DMS114 treated with DMSO at 0.1 percent for 48 hours (cell line): Measurements from ENCODE around the gene RBM38.

ENCODE experiments used
- DNase-seq: peaks from one replicate; lab custom pipeline; 2025; ENCODE audit not compliant: unreplicated experiment; lab: John Stamatoyannopoulos, UW

Gene RBM38

DNA sequence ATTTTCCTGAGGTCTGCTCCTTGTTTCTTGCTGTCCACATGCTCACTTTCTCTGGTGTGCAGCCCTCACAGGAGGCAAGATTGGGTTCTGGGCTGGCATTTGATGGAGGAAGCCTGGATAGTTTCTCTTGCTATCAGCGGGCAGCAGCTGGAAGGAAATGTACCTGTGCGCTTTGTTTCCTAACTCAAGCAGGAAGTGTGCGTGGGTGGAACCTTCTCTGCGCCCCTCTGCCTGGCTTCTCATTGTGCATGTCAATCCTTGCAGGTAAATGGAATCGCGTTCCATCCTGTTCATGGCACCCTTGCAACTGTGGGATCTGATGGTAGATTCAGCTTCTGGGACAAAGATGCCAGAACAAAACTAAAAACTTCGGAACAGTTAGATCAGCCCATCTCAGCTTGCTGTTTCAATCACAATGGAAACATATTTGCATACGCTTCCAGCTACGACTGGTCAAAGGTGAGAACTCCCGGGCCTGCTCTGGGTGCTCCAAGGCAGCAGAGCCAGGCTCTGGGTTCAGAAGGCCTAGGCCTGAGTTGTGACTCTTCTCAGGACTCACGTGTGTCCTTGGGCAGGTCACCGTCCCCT is 16.8 kb upstream of the RBM38 start:
- DNase-seq = no peak

- no peak for DNase-seq
Observed at GRCh38 chr20:57374931-57375651, 16.1 kb upstream of the RBM38 start.

DNA sequence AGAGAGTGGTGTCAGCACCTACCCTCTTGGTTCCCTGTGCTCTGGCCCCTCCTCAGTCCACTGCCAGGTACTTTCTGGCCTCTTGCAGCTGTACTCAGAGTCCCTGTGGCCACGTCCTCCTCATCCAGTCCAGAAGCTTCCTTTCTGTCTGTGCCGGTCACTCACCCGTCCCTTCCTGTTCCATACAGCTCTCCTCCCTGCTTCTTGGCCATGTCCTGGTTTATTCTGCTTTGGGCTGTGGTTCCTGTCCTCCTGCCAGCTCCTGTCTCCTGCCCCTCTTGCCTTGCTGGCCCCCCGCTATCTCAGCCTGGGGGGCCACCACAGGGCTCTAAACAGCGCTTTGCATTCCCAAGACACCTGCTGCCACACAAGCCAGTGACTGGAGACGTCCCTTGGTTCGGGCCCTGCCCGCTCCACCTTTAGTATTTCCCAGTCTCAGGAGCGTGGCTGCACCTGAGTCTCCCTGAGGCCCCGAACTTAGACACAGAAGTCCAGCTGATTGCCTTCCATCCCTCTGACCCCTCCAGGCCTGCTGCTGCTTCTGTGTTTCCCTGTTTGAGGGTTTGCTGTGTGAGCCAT is 15.5 kb upstream of the RBM38 start:
- no peak for DNase-seq

- DNase-seq = no peak
Observed at GRCh38 chr20:57377350-57377749, 13.8 kb upstream of the RBM38 start.

GRCh38 chr20:57378107-57378506 is 13.1 kb upstream of the RBM38 start:
- no peak for DNase-seq

DNA sequence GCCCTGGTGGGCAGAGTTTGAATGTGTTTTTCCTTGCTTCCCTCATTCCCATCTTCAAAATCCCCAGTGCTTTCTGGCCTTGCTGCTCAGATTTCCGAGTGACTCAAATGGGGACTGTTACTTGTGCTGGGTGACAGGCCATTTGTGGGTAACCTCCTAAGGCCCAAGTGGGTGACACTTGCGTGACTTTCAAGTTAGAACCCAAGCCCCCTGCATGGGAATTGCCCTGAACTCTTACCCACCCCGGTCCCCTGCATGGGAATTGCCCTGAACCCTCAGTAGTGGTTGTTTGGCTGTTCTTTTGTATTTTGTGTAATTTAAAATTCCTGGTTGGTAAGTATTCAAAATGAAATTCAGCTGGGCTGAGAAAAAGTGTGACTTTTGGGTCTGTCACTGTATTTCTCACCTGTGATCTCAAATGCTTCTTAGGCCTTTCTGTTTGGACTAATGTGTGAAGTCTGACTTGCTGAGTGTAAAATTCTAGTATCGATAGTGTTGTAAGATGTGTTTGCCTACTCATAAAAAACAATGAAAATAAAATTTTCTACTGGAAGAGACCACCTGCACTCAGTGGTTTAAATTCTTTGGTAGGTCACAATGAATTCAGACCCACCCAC is 12.4 kb upstream of the RBM38 start:
- no peak for DNase-seq

DNA sequence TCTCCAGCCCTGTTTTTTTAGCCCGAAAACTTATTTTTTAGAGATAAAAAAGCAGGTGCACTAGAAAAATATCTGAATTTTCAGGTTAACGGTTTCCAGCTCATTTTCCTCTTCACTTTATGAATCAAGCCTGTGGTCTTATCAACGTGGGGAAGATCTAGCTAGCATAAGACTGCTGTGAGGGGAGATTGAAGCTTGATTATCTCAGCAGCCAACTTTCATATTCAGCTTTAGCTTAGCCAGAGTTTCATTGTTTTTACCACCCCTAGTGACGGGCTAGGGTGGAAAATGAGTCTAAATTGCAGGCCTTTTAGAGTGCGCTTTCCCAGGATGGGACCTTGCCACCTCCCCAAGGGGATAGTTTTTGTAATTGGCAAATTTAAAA is 11.9 kb upstream of the RBM38 start:
- no peak for DNase-seq

DNA sequence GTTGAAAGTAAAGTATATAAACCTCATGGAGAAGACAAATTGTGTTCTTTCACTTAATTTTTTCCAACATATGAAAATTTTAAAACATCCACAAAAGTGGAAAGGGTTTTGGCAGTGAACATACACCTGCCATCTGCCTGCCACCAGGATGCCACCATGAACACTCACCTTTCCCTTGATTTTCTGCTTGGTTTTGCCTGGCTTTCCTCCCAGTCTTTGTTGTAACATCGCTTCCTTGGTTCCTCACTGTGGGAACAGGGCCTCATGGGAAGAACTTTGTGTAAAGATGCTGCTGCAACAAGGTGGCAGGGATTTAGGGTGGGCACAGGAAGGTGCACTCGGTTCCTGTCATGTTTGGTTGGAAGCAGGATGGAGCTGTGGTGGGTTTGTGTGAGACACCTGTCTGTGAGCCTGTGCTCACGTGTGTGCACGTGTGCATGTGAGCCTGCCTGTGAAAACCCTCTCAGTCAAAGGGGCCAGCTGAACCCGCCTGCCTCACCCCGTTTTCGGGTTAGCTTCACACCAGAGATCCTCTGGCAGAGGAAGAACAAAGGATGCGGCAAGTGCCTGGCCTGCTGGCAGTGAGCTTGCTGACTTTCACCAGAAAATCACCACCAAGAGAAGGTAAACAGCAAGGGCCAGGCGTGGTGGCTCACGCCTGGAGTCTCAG is 11.0 kb upstream of the RBM38 start:
- DNase-seq = no peak

DNA sequence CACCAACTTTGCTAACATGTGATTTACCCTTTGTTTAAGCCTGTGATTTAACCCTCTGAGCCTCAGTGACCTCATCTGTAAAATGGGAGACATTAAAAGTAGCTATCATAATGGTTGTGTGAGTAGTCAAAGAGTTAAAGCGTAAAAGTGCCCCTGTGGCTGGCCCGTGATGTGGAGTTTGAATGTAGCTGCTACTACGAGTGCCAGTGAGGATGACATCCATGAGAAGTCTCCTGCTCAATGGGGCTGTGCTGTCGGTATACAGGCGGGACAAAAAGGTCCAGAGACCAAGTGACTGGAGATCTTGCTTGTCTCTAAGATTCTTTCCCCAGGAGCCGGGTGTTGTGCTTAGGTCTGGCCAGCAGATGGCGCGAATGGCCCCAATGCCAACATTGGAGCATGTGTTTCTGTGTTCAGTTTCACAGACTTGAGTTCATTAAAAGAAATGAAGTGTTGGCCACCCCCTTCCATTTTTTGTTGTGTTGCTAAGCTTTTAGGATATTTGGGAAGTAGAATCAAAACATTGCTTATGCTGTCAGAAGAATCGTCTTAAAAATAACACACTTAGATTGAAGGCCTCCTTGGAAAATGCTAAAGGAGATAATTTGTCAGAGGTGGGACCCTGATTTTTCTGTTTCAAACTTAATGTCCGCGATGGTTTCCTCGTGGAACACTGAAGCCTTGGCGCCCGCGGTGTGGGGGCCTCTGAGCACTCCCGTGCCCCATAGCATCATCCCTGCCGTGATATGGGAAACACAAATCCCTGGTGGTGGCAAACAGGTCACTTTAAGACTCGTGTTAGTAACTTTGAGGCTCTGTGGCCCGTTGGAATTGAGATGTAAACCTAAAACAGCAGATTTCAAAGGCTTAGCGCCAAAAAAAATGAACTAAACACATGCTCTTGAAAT is 9.3 kb upstream of the RBM38 start:
- peak; percentile 59 for DNase-seq

- DNase-seq = no peak
Observed at GRCh38 chr20:57382516-57382915, 8.7 kb upstream of the RBM38 start.

DNA sequence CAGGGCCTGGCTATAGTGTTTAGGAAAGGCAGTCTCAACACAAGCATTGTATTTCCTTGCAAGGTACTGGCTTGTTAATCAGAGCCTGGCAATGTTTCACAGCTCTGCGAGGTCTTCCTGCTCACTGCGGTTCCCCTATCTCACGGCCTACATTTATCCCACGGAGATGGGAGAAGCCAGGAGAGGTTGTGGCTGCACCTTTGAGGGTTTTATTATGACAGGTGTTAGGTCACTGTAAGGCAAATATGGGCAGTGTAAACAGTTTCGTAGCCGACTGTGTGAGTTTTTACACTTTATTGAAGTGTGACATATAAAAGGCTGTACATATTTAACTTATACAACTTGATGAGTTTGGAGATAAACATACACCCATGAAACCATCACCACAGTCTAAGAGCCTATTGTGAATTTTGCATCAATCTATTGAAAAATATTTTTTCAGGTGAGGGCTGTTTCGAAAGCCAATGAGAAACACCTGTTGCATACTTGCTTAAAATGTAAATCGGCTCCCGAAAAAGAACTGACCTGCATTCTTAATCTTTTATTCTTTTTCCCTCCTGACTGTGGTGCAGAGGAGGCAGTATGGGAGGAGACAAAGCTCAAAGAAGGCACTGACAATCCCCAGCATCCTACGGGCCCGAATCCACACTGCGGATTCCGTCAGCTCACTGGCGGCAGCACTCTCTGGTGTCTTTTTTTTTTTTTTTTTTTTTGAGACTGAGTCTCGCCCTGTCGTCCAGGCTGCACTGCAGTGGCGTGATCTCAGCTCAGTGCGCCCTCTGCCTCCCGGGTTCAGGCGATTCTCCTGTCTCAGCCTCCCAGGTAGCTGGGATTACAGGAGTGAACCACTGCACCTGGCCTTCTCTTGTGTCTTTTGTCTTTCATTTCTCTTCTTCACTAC is 7.5 kb upstream of the RBM38 start:
- DNase-seq = no peak

GRCh38 chr20:57384486-57384885 is 6.7 kb upstream of the RBM38 start:
- no peak for DNase-seq

- DNase-seq = no peak
Observed at GRCh38 chr20:57384953-57385761, 6.0 kb upstream of the RBM38 start.

DNA sequence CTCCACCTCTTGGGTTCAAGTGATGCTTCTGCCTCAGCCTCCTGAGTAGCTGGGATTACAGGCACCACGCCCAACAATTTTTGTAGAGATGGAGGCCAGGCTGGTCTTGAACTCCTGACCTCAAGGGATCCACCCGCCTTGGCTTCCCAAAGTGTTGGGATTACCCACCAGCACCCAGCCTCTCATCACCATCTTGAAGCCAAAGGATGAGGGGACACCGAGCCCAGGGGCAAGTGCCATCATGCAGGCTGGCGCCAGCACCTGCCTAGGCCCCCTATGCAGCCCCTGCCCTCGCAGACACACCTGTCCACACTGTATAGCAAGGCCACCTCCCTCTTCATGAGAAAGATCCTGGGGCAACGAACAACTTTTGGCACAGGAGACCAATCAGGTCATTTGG is 5.3 kb upstream of the RBM38 start:
- no peak for DNase-seq

- no peak for DNase-seq
Observed at GRCh38 chr20:57386762-57387161, 4.4 kb upstream of the RBM38 start.

- no peak for DNase-seq
Observed at GRCh38 chr20:57387463-57387862, 3.7 kb upstream of the RBM38 start.

- DNase-seq = no peak
Observed at GRCh38 chr20:57387945-57388371, 3.2 kb upstream of the RBM38 start.

- DNase-seq = no peak
Observed at GRCh38 chr20:57388953-57389694, 2.1 kb upstream of the RBM38 start.
